Measurements from ENCODE around the gene RGS19. TPM values are rescaled to one million over a fixed set of nuclear protein-coding genes. Genes with fewer than 3 reads are reported as not detected.
"Not testable (repeated sequence)": the region's sequence is repeated elsewhere in the genome, so short reads cannot be mapped to it uniquely, and the experiment has no call there.

RGS19 gene
- total RNA-seq (42.8 TPM), polyA plus RNA-seq (27.2 TPM)
- long read RNA-seq, donor 1, partial matches to known transcripts: 0 of 2 reads
- long read RNA-seq, donor 1, other reads (novel, unspliced or antisense): 0 of 2 reads
- long read RNA-seq, donor 2, transcript RGS19-202 (6 exons, 1,593 nt): major isoform, 30 of 49 reads
- long read RNA-seq, donor 2, transcript RGS19-201 (6 exons, 1,510 nt): minor isoform, 11 of 49 reads
- long read RNA-seq, donor 2, partial matches to known transcripts: 8 of 49 reads
- long read RNA-seq, donor 2, other reads (novel, unspliced or antisense): 0 of 49 reads
- long read RNA-seq, donor 3, transcript RGS19-201 (6 exons, 1,510 nt): major isoform, 16 of 27 reads
- long read RNA-seq, donor 3, transcript RGS19-202 (6 exons, 1,593 nt): minor isoform, 11 of 27 reads
- long read RNA-seq, donor 3, partial matches to known transcripts: 0 of 27 reads
- long read RNA-seq, donor 3, other reads (novel, unspliced or antisense): 0 of 27 reads
- long read RNA-seq, donor 4, transcript RGS19-202 (6 exons, 1,593 nt): major isoform, 8 of 12 reads
- long read RNA-seq, donor 4, partial matches to known transcripts: 0 of 12 reads
- long read RNA-seq, donor 4, other reads (novel, unspliced or antisense): 0 of 12 reads
- long read RNA-seq, donor 5, transcript RGS19-201 (6 exons, 1,510 nt): major isoform, 12 of 54 reads
- long read RNA-seq, donor 5, transcript RGS19-202 (6 exons, 1,593 nt): major isoform, 12 of 54 reads
- long read RNA-seq, donor 5, partial matches to known transcripts: 30 of 54 reads
- long read RNA-seq, donor 5, other reads (novel, unspliced or antisense): 0 of 54 reads
- long read RNA-seq, donor 6, transcript RGS19-202 (6 exons, 1,593 nt): major isoform, 7 of 11 reads
- long read RNA-seq, donor 6, partial matches to known transcripts: 0 of 11 reads
- long read RNA-seq, donor 6, other reads (novel, unspliced or antisense): 0 of 11 reads
- long read RNA-seq, donor 7, transcript RGS19-202 (6 exons, 1,593 nt): major isoform, 7 of 9 reads
- long read RNA-seq, donor 7, partial matches to known transcripts: 0 of 9 reads
- long read RNA-seq, donor 7, other reads (novel, unspliced or antisense): 0 of 9 reads
- long read RNA-seq, donor 8, transcript RGS19-202 (6 exons, 1,593 nt): major isoform, 8 of 14 reads
- long read RNA-seq, donor 8, transcript RGS19-201 (6 exons, 1,510 nt): minor isoform, 6 of 14 reads
- long read RNA-seq, donor 8, partial matches to known transcripts: 0 of 14 reads
- long read RNA-seq, donor 8, other reads (novel, unspliced or antisense): 0 of 14 reads
- long read RNA-seq, donor 9, transcript RGS19-202 (6 exons, 1,593 nt): major isoform, 9 of 11 reads
- long read RNA-seq, donor 9, partial matches to known transcripts: 0 of 11 reads
- long read RNA-seq, donor 9, other reads (novel, unspliced or antisense): 0 of 11 reads
- long read RNA-seq, donor 10, transcript RGS19-202 (6 exons, 1,593 nt): major isoform, 7 of 10 reads
- long read RNA-seq, donor 10, partial matches to known transcripts: 0 of 10 reads
- long read RNA-seq, donor 10, other reads (novel, unspliced or antisense): 0 of 10 reads

- peaks cover 23 to 54% of the 10 kb centered on the region in 2 donors for H3K27me3 ChIP-seq (ENCODE audit: control insufficient read depth in 2 of 2, insufficient read depth in 1 of 2, low read length in 1 of 2)
- H3K9me3 ChIP-seq (ENCODE audit: control insufficient read depth in 2 of 2, insufficient read depth in 1 of 2, low read length in 1 of 2): peaks cover 1 to 8% of the 10 kb centered on the region in 2 donors
- peaks cover 43 to 70% of the 10 kb centered on the region in 2 donors for H3K4me1 ChIP-seq (ENCODE audit: control insufficient read depth in 2 of 2, insufficient read depth in 2 of 2, low read length in 2 of 2)
- DNase-seq (ENCODE audit: low read depth in 6 of 9, low spot score in 9 of 9): peak in 4 of 9 donors; percentile 47 to 85 (median 70)
- peaks cover 12 to 17% of the 10 kb centered on the region in 2 donors for H3K36me3 ChIP-seq (ENCODE audit: control insufficient read depth in 2 of 2, insufficient read depth in 2 of 2, low read length in 1 of 2)
- H3K27ac ChIP-seq (ENCODE audit: low read depth in 1 of 2, low read length in 1 of 2): peak within 1 kb of the TSS; percentile 93 to 95
- H3K4me3 ChIP-seq (ENCODE audit: low read length in 2 of 2): peak within 1 kb of the TSS; percentile 71 to 83
- under 1% methylated on average over 73 of the region's 73 CpGs for WGBS
Observed at GRCh38 chr20:64079273-64080012, at the start of gene RGS19. RGS19 (minus strand) TSS chr20:64079518; CDS start chr20:64076886, 2,632 bp downstream.

GRCh38 chr20:64123517-64123916 lies 44.2 kb upstream of the RGS19 start:
- not testable (repeated sequence) for H3K9me3 ChIP-seq (ENCODE audit: control insufficient read depth in 2 of 2, insufficient read depth in 1 of 2, low read length in 1 of 2); H3K4me3 ChIP-seq (ENCODE audit: low read length in 2 of 2); H3K27ac ChIP-seq (ENCODE audit: low read depth in 1 of 2, low read length in 1 of 2); H3K36me3 ChIP-seq (ENCODE audit: control insufficient read depth in 2 of 2, insufficient read depth in 2 of 2, low read length in 1 of 2); DNase-seq (ENCODE audit: low read depth in 6 of 9, low spot score in 9 of 9)
- peaks cover 0 to 15% of the 10 kb centered on the region in 2 donors for H3K4me1 ChIP-seq (ENCODE audit: control insufficient read depth in 2 of 2, insufficient read depth in 2 of 2, low read length in 2 of 2)
- 96% methylated on average over 11 of the region's 11 CpGs for WGBS
- peaks cover 0 to 13% of the 10 kb centered on the region in 2 donors for H3K27me3 ChIP-seq (ENCODE audit: control insufficient read depth in 2 of 2, insufficient read depth in 1 of 2, low read length in 1 of 2)

- not testable (repeated sequence) for DNase-seq (ENCODE audit: low read depth in 6 of 9, low spot score in 9 of 9)
- 95% methylated on average over 11 of the region's 11 CpGs for WGBS
Observed at GRCh38 chr20:64122927-64123326, 43.6 kb upstream of the RGS19 start.

GRCh38 chr20:64121586-64121985 lies 42.3 kb upstream of the RGS19 start:
- peaks cover 0 to 15% of the 10 kb centered on the region in 2 donors for H3K4me1 ChIP-seq (ENCODE audit: control insufficient read depth in 2 of 2, insufficient read depth in 2 of 2, low read length in 2 of 2)
- no peak for DNase-seq (ENCODE audit: low read depth in 6 of 9, low spot score in 9 of 9)
- 98% methylated on average over 12 of the region's 12 CpGs for WGBS
- H3K36me3 ChIP-seq (ENCODE audit: control insufficient read depth in 2 of 2, insufficient read depth in 2 of 2, low read length in 1 of 2): no peaks in the 10 kb centered on the region
- no peaks in the 10 kb centered on the region for H3K9me3 ChIP-seq (ENCODE audit: control insufficient read depth in 2 of 2, insufficient read depth in 1 of 2, low read length in 1 of 2)
- no peak overlapping the region for H3K4me3 ChIP-seq (ENCODE audit: low read length in 2 of 2)
- peaks cover 0 to 13% of the 10 kb centered on the region in 2 donors for H3K27me3 ChIP-seq (ENCODE audit: control insufficient read depth in 2 of 2, insufficient read depth in 1 of 2, low read length in 1 of 2)
- H3K27ac ChIP-seq (ENCODE audit: low read depth in 1 of 2, low read length in 1 of 2): no peak overlapping the region

More at GRCh38 chr20:64122927-64123326, 43.6 kb upstream of the RGS19 start:
- Histone ChIP-seq H3K4me1 (ENCODE audit: control insufficient read depth in 2 of 2, insufficient read depth in 2 of 2, low read length in 2 of 2) (peaks cover 0 to 15% of the 10 kb centered on the region in 2 donors), H3K27me3 (ENCODE audit: control insufficient read depth in 2 of 2, insufficient read depth in 1 of 2, low read length in 1 of 2) (peaks cover 0 to 13% of the 10 kb centered on the region in 2 donors)
- H3K9me3 ChIP-seq (ENCODE audit: control insufficient read depth in 2 of 2, insufficient read depth in 1 of 2, low read length in 1 of 2); H3K27ac ChIP-seq (ENCODE audit: low read depth in 1 of 2, low read length in 1 of 2); H3K4me3 ChIP-seq (ENCODE audit: low read length in 2 of 2); H3K36me3 ChIP-seq (ENCODE audit: control insufficient read depth in 2 of 2, insufficient read depth in 2 of 2, low read length in 1 of 2): not testable (repeated sequence)

GRCh38 chr20:64119681-64120341 lies 40.5 kb upstream of the RGS19 start:
- DNase-seq (ENCODE audit: low read depth in 6 of 9, low spot score in 9 of 9): peak in 1 of 9 donors; percentile 27
- H3K4me3 ChIP-seq (ENCODE audit: low read length in 2 of 2): no peak overlapping the region
- peaks cover 0 to 13% of the 10 kb centered on the region in 2 donors for H3K27me3 ChIP-seq (ENCODE audit: control insufficient read depth in 2 of 2, insufficient read depth in 1 of 2, low read length in 1 of 2)
- WGBS: 69% methylated on average over 14 of the region's 14 CpGs
- no peak overlapping the region for H3K27ac ChIP-seq (ENCODE audit: low read depth in 1 of 2, low read length in 1 of 2)
- H3K36me3 ChIP-seq (ENCODE audit: control insufficient read depth in 2 of 2, insufficient read depth in 2 of 2, low read length in 1 of 2): no peaks in the 10 kb centered on the region
- no peaks in the 10 kb centered on the region for H3K9me3 ChIP-seq (ENCODE audit: control insufficient read depth in 2 of 2, insufficient read depth in 1 of 2, low read length in 1 of 2)
- H3K4me1 ChIP-seq (ENCODE audit: control insufficient read depth in 2 of 2, insufficient read depth in 2 of 2, low read length in 2 of 2): peaks cover 0 to 15% of the 10 kb centered on the region in 2 donors

- H3K9me3 ChIP-seq (ENCODE audit: control insufficient read depth in 2 of 2, insufficient read depth in 1 of 2, low read length in 1 of 2): no peaks in the 10 kb centered on the region
- H3K36me3 ChIP-seq (ENCODE audit: control insufficient read depth in 2 of 2, insufficient read depth in 2 of 2, low read length in 1 of 2): no peaks in the 10 kb centered on the region
- H3K27me3 ChIP-seq (ENCODE audit: control insufficient read depth in 2 of 2, insufficient read depth in 1 of 2, low read length in 1 of 2): peaks cover 0 to 13% of the 10 kb centered on the region in 2 donors
- 95% methylated on average over 8 of the region's 8 CpGs for WGBS
- DNase-seq (ENCODE audit: low read depth in 6 of 9, low spot score in 9 of 9): no peak
- peaks cover 0 to 15% of the 10 kb centered on the region in 2 donors for H3K4me1 ChIP-seq (ENCODE audit: control insufficient read depth in 2 of 2, insufficient read depth in 2 of 2, low read length in 2 of 2)
- no peak overlapping the region for H3K27ac ChIP-seq (ENCODE audit: low read depth in 1 of 2, low read length in 1 of 2)
- no peak overlapping the region for H3K4me3 ChIP-seq (ENCODE audit: low read length in 2 of 2)
Observed at GRCh38 chr20:64119301-64119680, 40.0 kb upstream of the RGS19 start.

GRCh38 chr20:64117432-64117777 lies 38.1 kb upstream of the RGS19 start:
- DNase-seq (ENCODE audit: low read depth in 6 of 9, low spot score in 9 of 9); H3K27ac ChIP-seq (ENCODE audit: low read depth in 1 of 2, low read length in 1 of 2): not testable (repeated sequence)
- 77% methylated on average over 6 of the region's 6 CpGs for WGBS

More at GRCh38 chr20:64117432-64117777, 38.1 kb upstream of the RGS19 start:
- H3K9me3 ChIP-seq (ENCODE audit: control insufficient read depth in 2 of 2, insufficient read depth in 1 of 2, low read length in 1 of 2); H3K36me3 ChIP-seq (ENCODE audit: control insufficient read depth in 2 of 2, insufficient read depth in 2 of 2, low read length in 1 of 2); H3K4me3 ChIP-seq (ENCODE audit: low read length in 2 of 2): not testable (repeated sequence)
- peaks cover 0 to 12% of the 10 kb centered on the region in 2 donors for H3K27me3 ChIP-seq (ENCODE audit: control insufficient read depth in 2 of 2, insufficient read depth in 1 of 2, low read length in 1 of 2)
- peaks cover 0 to 15% of the 10 kb centered on the region in 2 donors for H3K4me1 ChIP-seq (ENCODE audit: control insufficient read depth in 2 of 2, insufficient read depth in 2 of 2, low read length in 2 of 2)

All from thymus (tissue), 14 donors.